Fibroblast of pulmonary artery (primary cell): Measurements from ENCODE around the gene GPR78.
"Not testable (repeated sequence)": the region's sequence is repeated elsewhere in the genome, so short reads cannot be mapped to it uniquely, and the experiment has no call there.

Source experiments
- DNase-seq: peaks from one replicate; pipeline ENCODE4 v3.0.0-alpha.2; 2010; ENCODE audit warnings: low read depth
- H3K4me3 ChIP-seq: replicated peaks from 2 replicates; pipeline ENCODE4 v1.5.1; 2011; ENCODE audit warnings: low read depth, mild to moderate bottlenecking, control low read depth, low read length, moderate library complexity
- CTCF ChIP-seq: IDR thresholded peaks from 2 replicates; pipeline ENCODE4 v1.5.1; 2011; ENCODE audit warnings: mild to moderate bottlenecking, control low read depth, low read length, inconsistent platforms; ENCODE audit errors: missing control alignments

Gene GPR78

DNA sequence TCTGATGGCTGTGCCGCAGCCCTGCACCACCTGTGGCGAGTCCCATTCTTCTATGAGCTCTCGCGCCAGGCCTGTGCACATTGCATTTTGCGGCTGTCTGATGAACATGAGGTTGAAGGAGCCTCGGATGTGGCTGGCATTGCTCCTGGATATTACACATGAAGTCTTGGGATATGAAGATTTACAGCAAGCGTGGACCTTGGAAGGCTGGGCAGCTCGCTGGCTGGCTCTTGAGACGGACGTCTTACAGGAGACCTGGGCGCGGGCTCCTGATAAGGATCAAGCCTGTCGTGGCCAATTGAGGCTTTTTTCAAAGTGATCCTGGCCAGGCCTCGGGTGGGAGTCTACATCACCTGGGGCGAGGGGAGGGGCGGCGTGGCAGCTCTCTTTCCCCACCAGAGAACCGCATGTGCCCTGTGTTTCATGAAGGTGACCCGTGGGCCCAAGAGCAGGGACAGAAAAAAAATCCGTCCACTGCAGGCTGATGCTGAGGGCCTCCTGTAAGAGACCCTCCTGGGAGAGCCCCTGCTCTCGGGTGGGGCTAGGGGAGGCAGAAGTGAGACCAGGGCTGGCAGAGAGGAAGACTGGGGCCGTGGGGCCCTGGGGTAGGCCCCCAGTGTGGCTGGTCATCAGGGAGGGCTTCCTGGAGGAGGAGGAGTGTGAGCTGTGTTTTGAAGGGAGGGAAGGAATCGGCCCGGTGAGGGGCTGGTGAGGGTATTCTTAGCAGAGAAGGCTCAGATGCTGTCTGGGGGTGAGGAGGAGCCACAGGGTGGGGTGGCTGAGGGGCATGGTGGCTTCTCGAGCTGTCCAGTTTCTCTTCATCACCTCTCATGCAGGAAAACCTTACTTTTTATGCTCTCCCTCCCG, 36.0 kb downstream of the GPR78 start:
- no peak overlapping the region for H3K4me3 ChIP-seq
- DNase-seq: no peak
- no peak for TF ChIP-seq CTCF

GRCh38 chr4:8616831-8617230, 36.6 kb downstream of the GPR78 start:
- H3K4me3 ChIP-seq: no peak overlapping the region
- no peak for DNase-seq
- no peak for TF ChIP-seq CTCF

- TF ChIP-seq CTCF: no peak
- DNase-seq: no peak
- no peak overlapping the region for H3K4me3 ChIP-seq
Observed at GRCh38 chr4:8617486-8618040, 37.4 kb downstream of the GPR78 start.

DNA sequence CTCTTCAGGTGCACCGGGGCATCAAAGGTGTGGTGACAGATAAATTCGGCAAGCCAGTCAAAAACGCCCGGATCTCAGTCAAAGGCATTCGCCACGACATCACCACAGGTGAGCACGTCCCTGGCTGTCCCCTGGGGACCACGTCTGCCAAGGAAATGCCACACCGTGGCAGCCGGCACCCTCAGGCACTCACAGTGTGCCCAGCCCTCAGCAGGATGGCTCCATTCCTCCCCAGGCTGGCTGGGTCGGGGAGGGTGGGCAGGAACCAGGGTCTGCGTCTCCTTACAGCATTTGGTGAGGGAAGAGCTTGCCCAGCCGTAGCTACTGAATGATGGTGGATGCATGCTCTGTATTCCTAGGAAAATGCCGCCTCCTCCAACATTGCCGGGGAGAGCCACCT, 38.2 kb downstream of the GPR78 start:
- no peak for DNase-seq
- H3K4me3 ChIP-seq: no peak overlapping the region
- TF ChIP-seq CTCF: no peak

DNA sequence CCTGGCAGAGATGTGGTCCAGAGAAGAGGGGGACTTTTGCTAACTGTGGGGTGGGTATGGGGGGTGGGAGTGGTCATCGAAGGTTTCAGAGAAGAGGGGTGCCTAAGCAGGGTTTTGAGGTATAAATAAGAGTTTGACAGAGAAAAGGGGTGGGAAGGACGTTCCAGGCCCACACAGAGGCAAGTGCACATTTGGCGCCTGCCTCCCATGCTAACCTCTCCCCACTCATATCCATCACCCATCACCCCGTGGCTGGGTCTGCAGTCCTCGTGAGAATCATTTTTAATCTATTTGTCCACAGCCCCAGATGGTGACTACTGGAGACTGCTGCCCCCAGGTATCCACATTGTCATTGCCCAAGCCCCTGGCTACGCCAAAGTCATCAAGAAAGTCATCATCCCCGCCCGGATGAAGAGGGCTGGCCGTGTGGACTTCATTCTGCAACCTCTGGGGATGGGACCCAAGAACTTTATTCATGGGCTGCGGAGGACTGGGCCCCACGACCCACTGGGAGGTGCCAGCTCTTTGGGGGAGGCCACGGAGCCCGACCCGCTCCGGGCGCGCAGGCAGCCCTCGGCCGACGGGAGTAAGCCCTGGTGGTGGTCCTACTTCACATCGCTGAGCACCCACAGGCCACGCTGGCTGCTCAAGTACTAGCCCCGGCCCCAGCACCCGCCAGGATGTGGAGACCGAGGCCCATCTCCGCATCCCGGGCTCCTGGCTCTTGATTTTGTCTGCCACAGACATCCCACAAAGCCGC, 38.9 kb downstream of the GPR78 start:
- no peak for DNase-seq
- H3K4me3 ChIP-seq: no peak overlapping the region
- no peak for TF ChIP-seq CTCF

DNA sequence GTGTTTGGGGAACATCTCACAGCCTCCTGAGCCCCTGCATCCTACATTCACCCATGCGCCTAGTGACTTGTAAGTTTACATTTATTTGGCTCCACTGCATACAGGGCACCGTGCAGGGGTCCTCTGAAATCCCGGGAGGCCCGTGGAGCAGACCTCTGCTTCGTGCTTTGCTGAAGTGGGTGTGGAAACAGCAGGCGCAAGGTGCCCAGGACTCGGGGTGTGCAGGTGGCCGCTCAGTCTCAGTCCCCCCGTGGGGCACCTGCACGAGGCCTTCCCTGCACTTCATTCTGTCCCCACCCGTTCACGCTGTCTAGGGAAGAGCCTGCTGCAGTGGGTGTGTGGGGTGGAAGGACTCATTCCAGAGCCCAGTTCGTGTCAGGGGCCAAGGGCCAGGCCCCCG, 40.9 kb downstream of the GPR78 start:
- not testable (repeated sequence) for H3K4me3 ChIP-seq, DNase-seq

DNA sequence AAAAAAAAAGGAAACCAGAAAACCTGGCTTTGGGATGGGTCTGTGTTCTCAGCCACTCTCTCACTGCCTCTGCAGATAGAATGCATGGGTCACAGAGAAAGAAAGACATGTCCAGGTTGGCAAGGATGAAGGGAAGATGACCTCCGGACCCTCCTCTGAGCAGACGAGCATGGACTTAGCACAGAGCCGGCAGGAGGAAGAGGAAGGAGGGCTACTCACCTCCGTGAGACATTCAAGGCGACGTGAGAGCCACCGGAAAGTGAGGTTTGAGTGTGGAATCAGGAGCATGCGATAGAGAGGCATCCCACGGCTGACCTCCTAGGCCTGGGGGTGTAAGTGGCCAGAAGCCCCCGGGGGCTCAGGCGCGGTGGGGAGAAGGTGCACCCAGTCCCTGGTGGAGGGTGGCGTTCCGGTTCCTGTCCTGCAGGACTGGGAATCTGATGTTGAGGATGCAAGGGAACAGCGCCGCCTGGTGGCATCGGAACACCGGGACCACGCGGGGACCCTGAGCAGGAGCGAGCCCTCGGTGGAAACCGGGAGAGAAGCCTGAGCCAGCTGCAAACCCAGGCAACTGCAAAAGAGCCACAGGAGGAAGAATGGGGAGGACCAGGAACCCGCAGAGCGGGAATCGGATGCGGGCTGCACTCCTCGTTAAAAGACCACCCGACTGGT, 44.5 kb downstream of the GPR78 start:
- H3K4me3 ChIP-seq, DNase-seq: not testable (repeated sequence)

DNA sequence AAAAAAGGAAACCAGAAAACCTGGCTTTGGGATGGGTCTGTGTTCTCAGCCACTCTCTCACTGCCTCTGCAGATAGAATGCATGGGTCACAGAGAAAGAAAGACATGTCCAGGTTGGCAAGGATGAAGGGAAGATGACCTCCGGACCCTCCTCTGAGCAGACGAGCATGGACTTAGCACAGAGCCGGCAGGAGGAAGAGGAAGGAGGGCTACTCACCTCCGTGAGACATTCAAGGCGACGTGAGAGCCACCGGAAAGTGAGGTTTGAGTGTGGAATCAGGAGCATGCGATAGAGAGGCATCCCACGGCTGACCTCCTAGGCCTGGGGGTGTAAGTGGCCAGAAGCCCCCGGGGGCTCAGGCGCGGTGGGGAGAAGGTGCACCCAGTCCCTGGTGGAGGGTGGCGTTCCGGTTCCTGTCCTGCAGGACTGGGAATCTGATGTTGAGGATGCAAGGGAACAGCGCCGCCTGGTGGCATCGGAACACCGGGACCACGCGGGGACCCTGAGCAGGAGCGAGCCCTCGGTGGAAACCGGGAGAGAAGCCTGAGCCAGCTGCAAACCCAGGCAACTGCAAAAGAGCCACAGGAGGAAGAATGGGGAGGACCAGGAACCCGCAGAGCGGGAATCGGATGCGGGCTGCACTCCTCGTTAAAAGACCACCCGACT, 50.2 kb downstream of the GPR78 start:
- not testable (repeated sequence) for DNase-seq, H3K4me3 ChIP-seq

DNA sequence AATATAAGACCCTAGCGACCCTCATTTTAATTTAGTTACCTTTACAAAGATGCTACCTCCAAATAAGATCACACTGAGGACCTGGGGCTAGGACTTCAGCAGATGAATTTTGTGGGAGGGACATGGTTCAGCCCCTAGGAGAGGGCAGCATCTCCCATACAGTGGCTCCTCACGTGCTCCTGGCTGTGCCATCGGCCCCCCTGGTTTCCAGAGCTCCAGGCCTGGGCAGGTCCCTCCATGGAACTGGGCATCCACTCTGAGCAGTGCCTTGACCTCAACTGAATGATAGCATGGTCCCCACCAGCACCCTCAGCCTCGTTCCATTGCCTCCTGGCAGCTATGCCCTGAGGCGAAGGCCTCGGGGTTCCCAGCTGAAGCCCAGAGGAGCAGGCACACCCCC, 51.7 kb downstream of the GPR78 start:
- H3K4me3 ChIP-seq, DNase-seq: not testable (repeated sequence)

DNA sequence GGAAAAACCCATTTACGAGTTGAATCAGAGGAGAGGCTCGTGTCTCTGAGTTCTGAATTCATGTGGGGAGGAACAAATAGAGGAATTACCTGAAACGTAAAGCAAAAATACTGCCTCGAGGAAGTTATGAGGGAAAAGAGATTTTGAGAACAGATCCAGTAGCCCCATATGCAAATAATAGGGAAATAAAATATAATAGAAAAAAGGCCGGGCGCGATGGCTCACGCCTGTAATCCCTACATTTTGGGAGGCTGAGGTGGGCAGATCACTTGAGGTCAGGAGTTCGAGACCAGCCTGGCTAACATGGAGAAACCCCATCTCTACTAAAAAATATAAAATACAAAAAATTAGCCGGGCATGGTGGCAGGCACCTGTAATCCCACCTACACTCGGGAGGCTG, 54.6 kb downstream of the GPR78 start:
- not testable (repeated sequence) for H3K4me3 ChIP-seq, DNase-seq

DNA sequence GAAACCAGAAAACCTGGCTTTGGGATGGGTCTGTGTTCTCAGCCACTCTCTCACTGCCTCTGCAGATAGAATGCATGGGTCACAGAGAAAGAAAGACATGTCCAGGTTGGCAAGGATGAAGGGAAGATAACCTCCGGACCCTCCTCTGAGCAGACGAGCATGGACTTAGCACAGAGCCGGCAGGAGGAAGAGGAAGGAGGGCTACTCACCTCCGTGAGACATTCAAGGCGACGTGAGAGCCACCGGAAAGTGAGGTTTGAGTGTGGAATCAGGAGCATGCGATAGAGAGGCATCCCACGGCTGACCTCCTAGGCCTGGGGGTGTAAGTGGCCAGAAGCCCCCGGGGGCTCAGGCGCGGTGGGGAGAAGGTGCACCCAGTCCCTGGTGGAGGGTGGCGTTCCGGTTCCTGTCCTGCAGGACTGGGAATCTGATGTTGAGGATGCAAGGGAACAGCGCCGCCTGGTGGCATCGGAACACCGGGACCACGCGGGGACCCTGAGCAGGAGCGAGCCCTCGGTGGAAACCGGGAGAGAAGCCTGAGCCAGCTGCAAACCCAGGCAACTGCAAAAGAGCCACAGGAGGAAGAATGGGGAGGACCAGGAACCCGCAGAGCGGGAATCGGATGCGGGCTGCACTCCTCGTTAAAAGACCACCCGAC, 55.8 kb downstream of the GPR78 start:
- not testable (repeated sequence) for DNase-seq, H3K4me3 ChIP-seq
